Activated CD8-positive, alpha-beta memory T cell treated with anti-CD3 and anti-CD28 coated beads for 1 hour (primary cell): ENCODE data around the gene STK17B.
"Not testable (repeated sequence)": the region's sequence is repeated elsewhere in the genome, so short reads cannot be mapped to it uniquely, and the experiment has no call there.

Source experiments
- DNase-seq, 2 donors: peaks; one replicate each; pipeline ENCODE4 v3.0.0-alpha.2; 2020; ENCODE audit warnings: low read depth in 1 of 2; ENCODE audit errors: extremely low read depth in 1 of 2

STK17B gene

DNA sequence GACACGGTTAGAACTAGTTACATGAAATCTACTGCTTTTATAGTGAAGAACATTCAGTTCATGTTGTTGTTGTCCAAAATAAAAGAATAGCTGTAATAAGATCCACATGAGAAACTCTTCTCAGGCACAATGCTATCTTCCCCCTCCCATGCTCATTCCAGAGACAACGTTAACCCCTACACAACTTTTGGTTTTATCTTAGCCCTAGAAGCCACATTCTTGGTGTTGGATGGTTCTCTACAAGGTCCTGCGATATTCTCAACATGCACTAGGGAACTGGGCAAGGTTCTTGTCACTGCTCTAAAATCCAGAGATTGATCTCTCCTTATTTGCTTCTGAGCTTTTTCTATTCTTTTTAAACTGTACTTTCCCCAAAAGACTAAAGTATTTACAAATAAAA lies 51.5 kb downstream of the STK17B start:
- DNase-seq, result no peak

- DNase-seq, result no peak
These were observed 54.1 kb downstream of the STK17B start for GRCh38 chr2:196117214-196117705.

DNA sequence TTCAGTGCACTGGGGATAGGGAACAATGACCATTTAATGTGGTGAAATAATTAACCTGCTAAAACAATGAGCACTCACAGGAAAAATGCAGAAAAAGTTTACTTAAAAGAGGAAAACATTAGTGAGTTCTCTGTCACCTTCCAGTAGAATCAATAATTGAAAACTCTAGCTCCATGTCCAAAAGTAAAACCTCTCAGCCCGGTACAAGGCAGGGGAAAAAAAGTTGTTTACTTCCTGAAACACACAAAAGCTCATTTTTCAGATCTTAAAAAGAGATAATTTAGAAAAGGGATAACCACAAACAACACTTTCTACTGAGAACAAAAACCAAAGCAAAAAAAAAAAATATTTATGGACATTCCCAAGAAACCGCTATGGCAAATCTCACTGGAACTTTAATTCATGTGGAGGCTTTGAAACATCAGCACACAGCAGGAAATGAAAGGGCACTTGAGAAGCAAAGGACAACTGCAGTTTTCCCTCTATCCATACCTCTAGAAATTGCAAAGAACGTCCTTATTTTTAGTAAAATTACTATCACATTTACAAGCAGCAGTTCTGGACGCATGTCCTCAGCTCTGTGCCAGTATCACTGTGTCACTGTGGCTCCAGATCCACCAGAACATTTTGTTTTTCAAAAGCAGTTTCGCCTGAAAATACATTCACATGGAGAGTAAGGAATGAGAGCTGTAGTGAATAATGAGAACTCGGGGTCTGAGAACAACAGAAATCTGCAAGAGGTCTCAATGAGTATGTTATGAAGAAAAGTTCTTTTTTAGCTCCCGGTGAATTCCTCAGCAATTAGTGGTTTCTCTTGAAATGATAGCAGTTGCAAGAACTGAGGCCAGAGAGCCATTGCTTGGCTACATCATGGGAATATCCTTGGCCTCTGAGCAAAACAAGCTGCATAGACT lies 58.1 kb downstream of the STK17B start:
- DNase-seq, result no peak

DNA sequence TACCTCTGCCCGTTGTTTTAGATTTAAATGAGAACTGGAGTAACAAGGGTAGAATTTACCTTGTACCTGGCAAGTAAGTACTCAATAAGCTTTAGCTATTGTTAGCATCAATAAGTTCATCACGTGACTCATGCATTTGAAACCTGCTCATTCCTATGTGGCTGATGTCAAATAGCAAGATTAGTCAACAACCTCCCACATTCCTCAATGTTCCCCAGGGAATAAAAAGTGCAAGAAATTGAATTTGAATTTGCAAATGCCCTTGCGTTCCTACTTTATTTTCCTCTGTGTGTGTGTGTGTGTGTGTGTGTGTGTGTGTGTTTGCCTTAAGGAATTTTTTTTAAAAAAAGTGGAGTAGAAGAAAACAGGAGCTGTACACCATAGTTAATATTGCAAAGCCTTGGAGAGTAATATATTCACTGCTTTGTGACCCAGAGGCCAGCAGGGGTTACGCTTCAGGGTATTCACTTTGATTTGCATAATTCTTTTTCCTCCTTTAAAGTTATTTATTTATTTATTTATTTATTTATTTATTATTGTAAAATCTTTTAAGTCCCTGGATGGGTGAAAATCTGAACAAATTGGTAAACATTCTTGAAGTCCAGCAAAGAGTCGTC lies 58.9 kb downstream of the STK17B start:
- no peak for DNase-seq

DNA sequence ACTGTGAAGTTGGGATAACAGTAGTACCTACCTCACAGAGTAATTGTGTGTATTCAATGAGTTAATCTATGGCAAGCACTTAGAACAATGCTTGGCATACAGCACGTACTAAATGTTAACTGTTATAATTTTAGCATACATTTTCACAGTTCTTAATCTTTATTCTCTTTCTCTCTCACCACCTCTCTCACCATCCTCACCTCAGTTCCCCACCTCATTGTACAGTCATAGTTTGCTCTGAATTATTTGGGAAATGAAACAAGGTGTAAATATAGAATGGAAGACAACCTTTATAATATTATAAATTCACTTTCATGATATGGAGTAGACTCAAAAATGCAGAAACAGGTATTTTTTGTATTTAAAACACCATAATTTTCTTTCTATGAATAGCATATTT lies 62.8 kb downstream of the STK17B start:
- no peak for DNase-seq

GRCh38 chr2:196105951-196106350 lies 65.4 kb downstream of the STK17B start:
- DNase-seq, result no peak

DNA sequence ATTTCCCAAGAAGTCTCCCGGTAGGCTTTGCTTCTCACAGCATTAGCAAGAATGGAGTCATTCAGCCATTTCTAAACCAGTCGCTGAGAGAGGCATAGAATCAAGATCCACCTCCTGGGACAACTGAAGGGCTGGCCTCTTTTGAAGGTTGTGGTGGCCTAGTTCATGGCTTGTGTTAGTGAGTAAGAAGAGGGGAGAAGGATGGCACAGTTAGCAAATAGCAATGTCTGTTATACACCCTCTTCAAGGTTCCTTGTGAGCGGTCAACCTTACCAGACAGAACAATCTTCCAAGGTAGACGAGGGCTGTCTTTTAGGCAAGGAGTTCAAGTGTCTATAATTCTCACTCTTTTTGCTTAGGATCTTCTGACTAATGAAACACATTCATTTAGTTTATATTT lies 67.3 kb downstream of the STK17B start:
- no peak for DNase-seq

DNA sequence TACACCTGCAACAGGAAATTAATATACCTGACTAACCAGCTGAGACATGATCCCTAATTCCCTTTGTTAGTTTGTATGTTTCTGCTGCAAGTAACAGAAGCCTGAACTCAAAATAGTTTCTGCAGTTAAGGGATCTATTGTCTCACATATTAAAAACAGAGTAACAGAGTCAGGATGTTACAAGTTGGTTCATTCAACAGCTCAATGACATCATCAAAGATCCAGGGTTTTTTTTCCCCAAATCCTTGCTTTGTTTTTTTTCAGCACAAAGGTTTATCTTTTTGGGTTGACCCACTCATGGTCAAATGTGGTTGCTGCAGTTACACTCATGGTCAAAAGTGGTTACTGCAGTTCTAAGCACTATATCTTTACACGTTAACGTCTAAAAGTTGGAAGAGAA lies 67.8 kb downstream of the STK17B start:
- DNase-seq, result no peak

GRCh38 chr2:196101325-196101991 lies 69.9 kb downstream of the STK17B start:
- DNase-seq, result no peak

DNA sequence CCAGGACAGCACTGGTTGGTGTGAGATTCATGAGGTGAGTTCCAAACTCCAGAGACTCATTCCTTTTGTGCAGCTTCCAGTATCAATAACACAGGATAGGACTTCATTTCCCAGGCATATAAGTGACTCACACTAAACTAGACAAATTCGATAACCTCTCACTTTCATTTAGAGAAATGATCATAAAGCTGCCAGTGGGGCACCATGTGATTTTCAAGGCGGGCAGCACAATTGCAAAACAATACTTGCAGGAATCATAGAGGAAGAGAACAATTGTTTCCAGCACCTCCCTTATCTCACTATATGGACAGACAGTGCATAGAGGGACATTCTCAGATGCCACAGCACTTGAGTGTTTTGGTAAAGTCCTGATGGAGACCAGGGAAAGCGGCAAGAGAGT lies 71.5 kb downstream of the STK17B start:
- no peak for DNase-seq

GRCh38 chr2:196097864-196098660 lies 73.3 kb downstream of the STK17B start:
- DNase-seq, result no peak

DNA sequence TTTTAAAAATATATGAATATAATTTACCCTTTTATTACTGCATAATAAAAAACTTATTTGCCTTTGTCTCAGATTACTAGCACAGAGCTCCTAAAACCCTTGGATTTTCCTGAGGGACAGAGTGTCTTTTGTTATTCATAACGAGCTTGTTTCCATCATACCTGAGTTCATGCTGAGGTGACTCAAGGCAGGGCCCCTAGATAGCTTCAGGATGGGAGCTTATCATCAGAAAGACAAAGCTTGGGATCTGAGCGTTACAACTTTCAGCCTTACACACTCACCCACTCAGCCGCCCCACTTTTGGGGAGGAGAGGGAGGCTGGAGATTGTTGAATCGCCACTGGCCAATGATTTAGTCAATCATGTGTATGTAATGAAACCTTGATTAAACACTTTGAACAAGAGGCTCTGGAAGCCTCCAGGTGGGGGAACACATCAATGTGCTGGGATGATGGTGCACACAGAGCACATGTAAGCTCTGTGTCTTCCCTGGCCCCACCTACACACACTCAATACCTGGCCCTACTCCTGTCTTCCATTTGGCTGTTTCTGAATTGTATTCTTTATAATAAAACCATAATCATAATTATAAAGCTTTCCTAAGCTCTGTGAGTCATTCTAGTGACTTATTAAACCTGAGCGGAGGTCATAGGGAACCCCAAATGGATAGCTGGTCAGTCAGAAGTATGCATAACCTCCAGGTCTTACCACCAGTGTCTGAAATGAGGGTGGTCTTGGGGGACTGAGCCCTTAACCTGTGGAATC lies 74.2 kb downstream of the STK17B start:
- DNase-seq, result no peak

DNA sequence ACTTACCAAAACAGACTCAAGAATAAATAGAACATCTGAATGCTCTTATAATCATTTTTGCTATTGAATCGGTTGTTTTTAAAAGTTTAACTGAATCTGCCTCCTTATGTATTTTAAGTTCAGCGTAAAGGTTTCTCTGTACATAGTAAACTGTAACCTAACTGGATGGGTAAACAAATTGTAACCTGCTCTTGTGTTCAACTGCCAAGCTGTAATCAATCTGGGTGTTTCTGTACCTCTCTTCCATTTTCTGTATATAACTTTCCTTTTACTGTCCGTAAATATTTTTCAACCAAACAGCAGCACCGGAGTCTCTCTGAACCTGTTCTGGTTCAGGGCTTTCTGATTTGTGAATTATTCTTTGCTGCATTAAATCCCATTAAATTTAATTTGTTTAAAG lies 75.1 kb downstream of the STK17B start:
- DNase-seq, result no peak

- DNase-seq, result not testable (repeated sequence)
These were observed 81.9 kb downstream of the STK17B start for GRCh38 chr2:196089448-196089847.

DNA sequence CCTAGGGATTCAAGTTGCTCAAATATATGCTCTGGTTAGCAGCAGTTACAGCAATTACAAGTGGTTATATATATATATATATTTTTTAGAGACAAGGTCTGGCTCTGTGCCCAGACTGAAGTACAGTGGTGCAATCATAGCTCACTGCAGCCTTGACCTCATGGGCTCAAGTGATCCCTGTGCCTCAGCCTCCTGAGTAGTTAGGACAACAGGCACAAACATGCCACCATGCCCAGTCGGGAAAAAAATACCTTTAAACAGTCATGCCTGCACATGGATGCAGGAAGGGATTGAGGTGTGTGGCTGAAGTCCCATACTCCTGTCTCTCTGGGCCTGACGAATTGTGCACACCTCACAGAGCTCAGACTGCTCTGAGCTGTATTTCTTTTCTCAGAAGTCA lies 83.2 kb downstream of the STK17B start:
- DNase-seq, result no peak

- no peak for DNase-seq
These were observed 84.6 kb downstream of the STK17B start for GRCh38 chr2:196086517-196087368.

DNA sequence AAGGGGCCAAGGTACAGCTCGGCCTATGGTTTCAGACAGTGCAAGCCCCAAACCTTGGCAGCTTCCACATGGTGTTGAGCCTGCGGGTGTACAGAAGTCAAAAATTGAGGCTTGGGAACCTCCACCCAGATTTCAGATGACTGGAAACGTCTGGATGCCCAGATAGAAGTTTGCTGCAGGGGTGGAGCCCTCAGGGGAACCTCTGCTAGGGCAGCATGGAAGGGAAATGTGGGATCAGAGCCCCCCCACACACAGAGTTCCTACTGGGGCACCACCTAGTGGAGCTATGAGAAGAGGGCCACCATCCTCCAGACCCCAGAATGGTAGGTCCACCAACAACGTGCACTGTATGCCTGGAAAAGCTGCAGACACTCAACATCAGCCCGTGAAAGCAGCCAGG lies 87.8 kb downstream of the STK17B start:
- DNase-seq, result no peak
